ENCODE results near the gene ARHGAP6. TPM values are rescaled to one million over a fixed set of nuclear protein-coding genes. Genes with fewer than 3 reads are reported as not detected.

The ARHGAP6 gene
- total RNA-seq, 6 experiments from 2014 or later = 0.38 to 1.2 (median 0.78) TPM

DNA sequence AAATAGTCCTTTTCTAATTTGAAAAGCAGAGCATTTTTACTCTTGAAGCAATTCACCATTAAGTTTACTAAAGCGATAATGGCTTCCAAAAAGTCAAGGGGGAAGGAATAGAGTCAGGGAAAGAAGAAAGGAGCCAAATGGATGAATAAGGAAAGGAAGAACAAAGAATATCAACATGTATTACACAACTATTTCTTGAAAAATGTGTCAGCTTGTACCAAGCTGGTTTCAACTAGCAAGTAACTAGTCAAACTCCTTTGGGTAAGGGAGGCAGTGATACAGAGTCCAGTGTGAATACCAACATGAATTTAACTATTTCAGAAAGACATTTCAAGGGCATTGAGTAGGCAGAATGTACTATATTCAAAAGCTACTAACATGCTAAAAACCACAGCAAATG lies 112.1 kb downstream of the ARHGAP6 start:
- H3K4me3 ChIP-seq = no peak overlapping the region
- H3K27me3 ChIP-seq = no peaks in the 10 kb centered on the region
- H3K4me1 ChIP-seq = no peaks in the 10 kb centered on the region
- DNase-seq = no peak
- no peaks in the 10 kb centered on the region for H3K36me3 ChIP-seq
- intact Hi-C loops (cut with DNase I) = no loop called here
- ATAC-seq = no peak
- 44% methylated on average over 1 of the region's 1 CpG for WGBS (ENCODE audit: insufficient coverage, low coverage, low lambda C conversion rate, missing lambda C conversion rate)
- no peak for TF ChIP-seq POLR2A (IDR thresholded peaks at IDR 0.05)
- TF ChIP-seq, protein P1, sequence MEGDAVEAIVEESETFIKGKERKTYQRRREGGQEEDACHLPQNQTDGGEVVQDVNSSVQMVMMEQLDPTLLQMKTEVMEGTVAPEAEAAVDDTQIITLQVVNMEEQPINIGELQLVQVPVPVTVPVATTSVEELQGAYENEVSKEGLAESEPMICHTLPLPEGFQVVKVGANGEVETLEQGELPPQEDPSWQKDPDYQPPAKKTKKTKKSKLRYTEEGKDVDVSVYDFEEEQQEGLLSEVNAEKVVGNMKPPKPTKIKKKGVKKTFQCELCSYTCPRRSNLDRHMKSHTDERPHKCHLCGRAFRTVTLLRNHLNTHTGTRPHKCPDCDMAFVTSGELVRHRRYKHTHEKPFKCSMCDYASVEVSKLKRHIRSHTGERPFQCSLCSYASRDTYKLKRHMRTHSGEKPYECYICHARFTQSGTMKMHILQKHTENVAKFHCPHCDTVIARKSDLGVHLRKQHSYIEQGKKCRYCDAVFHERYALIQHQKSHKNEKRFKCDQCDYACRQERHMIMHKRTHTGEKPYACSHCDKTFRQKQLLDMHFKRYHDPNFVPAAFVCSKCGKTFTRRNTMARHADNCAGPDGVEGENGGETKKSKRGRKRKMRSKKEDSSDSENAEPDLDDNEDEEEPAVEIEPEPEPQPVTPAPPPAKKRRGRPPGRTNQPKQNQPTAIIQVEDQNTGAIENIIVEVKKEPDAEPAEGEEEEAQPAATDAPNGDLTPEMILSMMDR (IDR thresholded peaks at IDR 0.05) = no peak
- H3K27ac ChIP-seq = no peak overlapping the region
- no peaks in the 10 kb centered on the region for H3K9me3 ChIP-seq

DNA sequence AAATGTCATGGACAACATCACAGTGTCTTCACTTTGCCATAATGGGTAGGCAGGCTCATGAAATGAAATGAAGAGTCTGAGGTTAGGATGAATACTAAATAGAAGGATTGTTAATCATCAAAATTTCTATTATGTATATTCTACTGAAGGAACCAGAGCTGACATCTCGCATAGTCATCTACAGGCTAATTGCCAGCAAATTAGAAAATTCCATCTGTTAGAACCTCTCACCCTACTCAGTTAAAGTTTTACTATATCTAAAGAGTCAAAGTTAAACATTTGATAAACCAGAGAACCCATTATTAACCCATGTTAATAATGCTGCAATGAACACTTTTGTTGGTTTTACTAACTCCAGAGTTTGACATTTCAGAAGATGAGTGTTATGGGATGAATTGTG lies 114.6 kb downstream of the ARHGAP6 start:
- Histone ChIP-seq H3K4me1 (no peaks in the 10 kb centered on the region), H3K27ac (no peak overlapping the region), H3K9me3 (no peaks in the 10 kb centered on the region), H3K27me3 (peaks cover 0 to 4% of the 10 kb centered on the region in 2 donors), H3K4me3 (no peak overlapping the region), H3K36me3 (no peaks in the 10 kb centered on the region)
- TF ChIP-seq, protein P1 (IDR thresholded peaks at IDR 0.05) = no peak
- TF ChIP-seq POLR2A (IDR thresholded peaks at IDR 0.05) = no peak
- WGBS (ENCODE audit: insufficient coverage, low coverage, low lambda C conversion rate, missing lambda C conversion rate) = 50% methylated on average over 1 of the region's 1 CpG
- intact Hi-C loops (cut with DNase I) = no loop called here
- ATAC-seq (no peak), DNase-seq (no peak)

DNA sequence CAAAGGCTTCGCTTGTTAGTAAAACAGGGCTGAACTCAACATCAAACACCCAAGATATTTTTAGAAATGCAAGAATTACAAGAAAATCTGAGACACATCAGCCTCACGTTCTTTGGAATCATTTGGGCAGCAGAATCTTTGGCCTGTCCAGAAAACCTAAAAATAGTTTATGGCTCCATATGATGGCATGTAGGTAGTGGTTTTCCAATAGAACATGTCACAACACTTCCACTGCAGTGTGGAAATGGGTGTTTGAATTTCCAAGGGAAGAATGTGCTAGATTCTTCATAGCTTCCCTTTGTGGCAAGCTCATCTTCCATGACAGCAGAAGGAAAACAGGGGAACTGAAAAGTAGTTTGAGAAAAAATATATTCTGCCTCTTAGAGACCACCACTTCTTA lies 118.8 kb downstream of the ARHGAP6 start:
- no peaks in the 10 kb centered on the region for H3K36me3 ChIP-seq
- intact Hi-C loops (cut with DNase I) = no loop called here
- no peak overlapping the region for H3K27ac ChIP-seq
- 22% methylated on average over 2 of the region's 2 CpGs for WGBS (ENCODE audit: insufficient coverage, low coverage, low lambda C conversion rate, missing lambda C conversion rate)
- TF ChIP-seq, protein P1 (IDR thresholded peaks at IDR 0.05) = no peak
- TF ChIP-seq POLR2A (IDR thresholded peaks at IDR 0.05) = no peak
- no peaks in the 10 kb centered on the region for H3K4me1 ChIP-seq
- H3K27me3 ChIP-seq = peaks cover 0 to 4% of the 10 kb centered on the region in 2 donors
- H3K4me3 ChIP-seq = no peak overlapping the region
- DNase-seq (no peak), ATAC-seq (no peak)
- H3K9me3 ChIP-seq = no peaks in the 10 kb centered on the region

DNA sequence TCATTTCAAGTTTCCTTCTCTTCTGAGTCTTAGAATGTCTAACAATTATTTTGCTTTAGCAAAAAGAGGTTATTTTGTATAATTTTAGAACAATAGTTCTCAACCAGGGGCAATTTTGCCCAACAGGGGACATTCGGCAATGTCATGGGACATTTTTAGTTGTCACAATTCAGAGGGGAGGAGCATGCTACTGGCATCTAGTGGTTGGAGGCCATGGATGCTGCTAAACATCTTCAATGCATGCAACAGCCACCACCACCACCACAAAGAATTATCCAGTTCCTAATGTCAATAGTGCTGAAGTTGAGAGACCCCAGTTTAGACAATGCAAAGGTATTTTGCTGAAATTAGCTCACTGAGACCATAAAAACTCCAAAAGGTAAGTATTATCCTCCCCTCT lies 122.5 kb downstream of the ARHGAP6 start:
- DNase-seq (no peak), ATAC-seq (no peak)
- H3K27me3 ChIP-seq = peaks cover 0 to 4% of the 10 kb centered on the region in 2 donors
- 57% methylated on average over 1 of the region's 1 CpG for WGBS (ENCODE audit: insufficient coverage, low coverage, low lambda C conversion rate, missing lambda C conversion rate)
- TF ChIP-seq POLR2A (IDR thresholded peaks at IDR 0.05) = no peak
- H3K27ac ChIP-seq = no peak overlapping the region
- no peaks in the 10 kb centered on the region for H3K4me1 ChIP-seq
- no peak overlapping the region for H3K4me3 ChIP-seq
- intact Hi-C loops (cut with DNase I) = no loop called here
- H3K36me3 ChIP-seq = no peaks in the 10 kb centered on the region
- H3K9me3 ChIP-seq = no peaks in the 10 kb centered on the region

DNA sequence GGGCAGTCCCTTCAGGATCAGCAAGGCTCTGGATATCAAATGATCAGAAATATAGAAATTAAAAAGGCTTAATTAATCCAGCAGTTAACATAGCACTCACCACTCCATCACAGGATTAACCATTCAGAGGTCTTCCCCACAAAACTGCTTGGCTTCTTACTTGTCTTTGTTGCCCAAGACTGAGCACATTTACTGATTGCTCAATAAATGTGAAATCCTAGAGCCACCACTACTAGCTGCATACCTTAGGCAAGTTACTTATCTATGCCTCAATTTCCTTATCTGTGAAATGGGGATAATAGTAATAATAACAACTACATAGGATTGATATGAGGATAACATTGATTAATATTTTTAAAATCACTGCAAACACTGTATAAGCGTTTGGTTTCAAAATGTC lies 124.2 kb downstream of the ARHGAP6 start:
- Histone ChIP-seq H3K36me3 (no peaks in the 10 kb centered on the region), H3K9me3 (no peaks in the 10 kb centered on the region), H3K4me3 (no peak overlapping the region), H3K27me3 (peaks cover 0 to 3% of the 10 kb centered on the region in 2 donors), H3K4me1 (no peaks in the 10 kb centered on the region), H3K27ac (no peak overlapping the region)
- intact Hi-C loops (cut with DNase I) = no loop called here
- DNase-seq (no peak), ATAC-seq (no peak)
- TF ChIP-seq, protein P1 (IDR thresholded peaks at IDR 0.05) = no peak
- no peak for TF ChIP-seq POLR2A (IDR thresholded peaks at IDR 0.05)
- WGBS (ENCODE audit: insufficient coverage, low coverage, low lambda C conversion rate, missing lambda C conversion rate) = 75% methylated on average over 1 of the region's 1 CpG
